Urothelium cell line (cell line): ENCODE data around the gene CACNA1A.

Experiments used
- DNase-seq: peaks from one replicate; pipeline ENCODE4 v3.0.0; 2011; ENCODE audit warnings: low spot score, mixed read lengths
- FAIRE-seq: peaks from 2 replicates; lab custom pipeline; 2011; peaks lifted over from hg19 to GRCh38; lab: Jason Lieb, UNC

Gene CACNA1A

DNA sequence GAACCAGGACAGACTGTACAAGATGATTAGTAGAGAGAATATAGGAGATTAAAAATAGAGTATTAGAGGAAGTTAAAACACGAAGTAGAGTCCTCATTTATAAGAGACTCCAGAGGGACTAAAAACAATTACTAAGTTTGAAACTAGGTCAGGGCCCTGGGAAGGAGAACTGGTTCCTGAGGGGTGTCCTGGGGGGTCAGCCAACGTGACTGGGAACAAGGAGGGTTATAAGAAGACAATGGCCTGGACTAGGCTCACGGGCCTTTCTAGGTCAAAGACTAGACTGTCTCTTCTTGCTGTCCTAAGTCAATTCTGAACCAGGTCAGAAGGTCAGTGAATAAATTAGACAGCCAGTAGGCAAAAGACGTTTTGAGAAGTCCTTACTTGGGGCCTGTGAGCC, 190.8 kb downstream of the CACNA1A start:
- FAIRE-seq (no peak), DNase-seq (no peak)

DNA sequence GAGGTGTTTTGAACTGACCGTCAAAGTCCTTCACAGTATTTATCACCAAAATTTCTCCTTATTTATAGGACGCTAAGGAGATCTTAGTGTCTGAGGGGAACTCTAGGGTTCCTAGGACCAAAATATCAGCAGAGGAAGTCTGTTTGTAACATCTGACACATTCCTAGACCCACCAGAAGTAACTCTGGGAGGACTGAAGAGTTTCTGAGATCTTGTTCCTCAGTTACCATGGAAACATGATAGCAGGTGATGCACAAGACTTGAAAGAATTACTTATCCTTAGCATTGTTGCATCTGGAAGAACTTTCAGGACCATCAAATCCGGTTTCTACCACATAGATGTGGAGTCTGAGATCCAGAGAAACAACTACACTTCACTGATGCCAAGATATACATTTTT, 191.5 kb downstream of the CACNA1A start:
- FAIRE-seq: no peak
- DNase-seq: no peak

DNA sequence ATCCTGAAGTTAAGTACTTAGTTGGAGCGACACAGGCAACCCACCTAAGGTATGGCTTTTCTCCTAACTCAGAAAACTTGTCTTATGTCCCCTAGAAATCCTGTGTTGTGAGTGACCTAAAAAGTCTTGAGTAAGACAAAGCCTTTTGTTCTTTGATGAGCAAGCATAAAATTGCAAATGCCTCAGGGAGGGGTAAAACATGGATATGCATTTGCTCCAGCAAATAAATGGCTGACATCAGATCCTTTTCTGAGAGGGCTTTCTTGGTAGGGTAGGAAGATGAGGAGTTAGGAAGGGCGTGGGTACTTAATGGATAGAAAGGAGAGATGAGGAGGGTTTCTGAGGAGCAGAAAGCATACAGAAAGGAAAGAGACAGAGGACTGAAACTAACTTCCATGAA, 192.4 kb downstream of the CACNA1A start:
- DNase-seq: no peak
- FAIRE-seq: no peak

DNA sequence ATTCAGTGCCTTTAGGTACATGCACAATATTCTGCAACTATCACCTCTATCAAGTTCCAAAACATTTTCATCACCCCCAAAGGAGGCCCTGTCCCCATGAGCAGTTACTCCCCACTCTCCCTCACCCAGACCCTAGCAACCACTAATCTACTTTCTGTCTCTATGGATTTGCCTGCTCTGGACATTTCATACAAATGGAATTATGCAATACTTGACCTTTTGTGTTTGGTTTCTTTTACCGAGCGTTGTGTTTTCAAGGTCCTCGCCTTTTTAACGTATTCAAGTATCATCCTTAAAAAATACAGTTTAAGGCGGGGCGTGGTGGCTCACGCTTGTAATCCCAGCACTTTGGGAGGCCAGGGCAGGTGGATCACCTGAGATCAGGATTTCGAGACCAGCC, 196.4 kb downstream of the CACNA1A start:
- DNase-seq: no peak
- no peak for FAIRE-seq

DNA sequence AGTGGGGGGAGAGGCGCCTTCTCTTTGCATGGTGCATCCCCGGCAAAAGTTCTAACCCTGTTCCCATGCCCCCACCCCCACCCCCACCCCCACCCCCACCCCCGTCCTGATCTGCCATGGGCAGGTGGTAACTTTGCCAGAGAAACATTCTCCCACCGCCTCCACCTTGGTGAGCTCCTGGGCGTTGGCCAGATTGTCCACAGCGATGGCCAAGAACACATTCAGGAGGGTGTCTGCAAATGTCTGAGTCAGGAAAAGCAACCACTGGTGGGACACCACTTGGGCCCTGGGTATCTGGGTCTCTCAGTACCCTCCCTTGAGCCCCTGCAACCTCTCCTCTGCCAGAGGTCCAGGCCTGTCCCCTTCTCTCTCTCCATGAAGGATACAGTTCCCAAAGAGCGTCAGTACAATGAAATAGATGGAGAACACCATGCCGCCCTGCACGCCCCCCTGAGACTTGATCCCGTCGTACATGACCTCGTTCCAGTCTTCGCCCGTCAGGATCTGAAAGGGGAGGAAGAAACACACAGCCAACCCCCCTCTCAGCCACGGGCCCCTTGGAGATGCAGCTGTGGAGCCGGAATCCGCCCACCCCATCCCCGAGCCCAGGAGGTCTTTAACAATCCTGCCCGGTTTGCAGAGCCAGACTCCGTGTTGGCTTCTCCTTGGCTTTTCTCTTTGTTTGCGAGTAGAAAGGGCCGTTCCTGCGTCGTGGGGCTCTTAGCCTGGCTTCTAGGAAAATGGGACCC, 202.7 kb downstream of the CACNA1A start:
- DNase-seq: no peak
- FAIRE-seq: no peak

DNA sequence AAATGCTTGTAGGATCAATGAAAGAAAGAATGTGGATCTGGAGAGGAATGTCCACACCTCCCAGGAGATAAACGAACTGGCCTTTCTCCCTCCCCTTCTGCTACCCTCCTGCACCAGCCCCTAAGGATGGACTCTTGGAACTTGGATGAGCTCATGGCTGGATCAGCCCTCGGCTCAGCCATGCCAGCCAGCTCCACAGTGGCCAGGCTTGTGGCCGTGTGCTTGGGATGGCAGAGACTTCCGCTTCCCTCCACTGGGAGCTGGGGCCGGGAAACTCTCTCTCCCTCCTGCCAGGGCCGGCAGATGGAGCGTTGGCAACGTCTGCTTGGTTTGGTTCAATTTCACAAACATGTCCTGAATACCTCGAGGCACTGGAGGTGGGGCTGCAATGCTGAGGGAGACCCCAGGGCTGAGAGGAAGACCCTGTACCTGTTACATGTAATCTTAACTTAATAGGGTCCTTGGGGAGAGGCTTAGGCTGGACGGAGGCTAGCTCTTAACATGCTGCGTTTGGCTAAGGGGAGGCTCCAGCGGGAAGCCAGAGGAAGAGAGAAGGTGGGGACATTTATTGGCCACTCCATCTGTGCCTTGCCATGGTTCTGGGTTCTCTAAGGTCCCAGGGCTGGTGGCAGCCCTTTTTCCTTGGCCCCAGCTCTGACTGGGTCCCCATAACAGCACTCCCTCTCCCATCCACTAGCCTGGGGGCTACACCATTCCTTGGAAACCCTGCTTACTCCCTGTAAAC, 203.6 kb downstream of the CACNA1A start:
- DNase-seq (no peak), FAIRE-seq (no peak)

DNA sequence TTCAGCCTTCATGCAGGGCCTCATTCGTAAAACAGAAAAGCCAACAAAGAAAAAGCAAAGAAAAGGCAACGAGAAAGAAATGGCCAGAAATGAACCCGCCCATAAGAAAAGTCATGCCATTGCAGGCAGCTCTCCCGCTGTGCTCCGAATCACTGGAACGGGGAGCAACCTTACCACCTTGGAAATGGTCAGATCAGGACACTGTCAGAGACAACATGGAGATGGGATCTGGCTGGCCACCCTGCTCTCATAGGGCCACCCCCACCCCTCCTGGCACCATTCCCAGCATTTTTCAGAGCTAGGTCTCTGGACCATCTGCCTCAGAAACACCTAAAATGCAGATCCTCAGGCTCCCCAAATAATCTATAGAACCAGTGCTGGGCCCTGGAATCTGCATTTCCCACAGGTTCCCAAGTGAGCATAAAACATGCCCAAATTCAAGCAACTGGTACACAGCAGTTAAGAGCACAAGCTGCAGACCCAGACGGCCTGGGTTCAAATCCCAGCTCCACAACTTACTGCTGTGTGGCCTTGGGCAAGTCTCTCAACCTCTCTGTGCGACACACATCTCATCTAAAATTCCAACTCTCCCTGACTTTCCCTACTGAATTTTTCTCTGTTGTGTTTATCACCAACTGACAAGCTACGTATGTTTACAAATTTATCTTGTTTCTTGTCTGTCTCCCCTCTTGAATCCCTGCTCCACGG, 204.5 kb downstream of the CACNA1A start:
- FAIRE-seq (no peak), DNase-seq (no peak)

DNA sequence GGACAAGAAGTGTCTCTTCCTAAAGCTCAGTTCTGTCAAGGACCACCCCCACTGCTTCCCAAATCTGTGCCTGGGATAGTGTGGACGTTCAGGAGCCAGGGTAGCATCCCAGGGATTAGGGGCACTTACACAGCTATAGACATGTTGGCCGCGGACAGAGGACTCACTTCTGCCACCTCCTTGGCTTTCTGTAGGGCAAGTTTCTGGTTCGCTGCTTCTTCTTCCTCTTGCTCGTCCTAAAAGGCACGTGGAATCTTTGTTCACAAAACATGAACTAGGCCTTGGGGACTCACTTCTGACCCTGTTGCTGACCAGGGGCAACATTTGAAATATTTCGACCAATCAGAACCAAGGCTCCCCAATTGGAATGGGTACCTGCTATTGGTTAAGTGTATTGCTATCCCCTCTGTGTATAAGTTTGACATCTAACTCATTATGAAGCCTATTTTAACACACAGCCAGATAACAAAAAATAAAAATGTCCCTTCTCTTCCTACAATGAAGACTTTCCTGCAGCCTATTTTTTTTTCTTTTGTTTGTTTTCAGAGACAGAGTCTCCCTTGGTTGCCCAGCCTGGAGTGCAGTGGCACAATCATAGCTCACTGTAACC, 205.8 kb downstream of the CACNA1A start:
- DNase-seq: no peak
- no peak for FAIRE-seq

DNA sequence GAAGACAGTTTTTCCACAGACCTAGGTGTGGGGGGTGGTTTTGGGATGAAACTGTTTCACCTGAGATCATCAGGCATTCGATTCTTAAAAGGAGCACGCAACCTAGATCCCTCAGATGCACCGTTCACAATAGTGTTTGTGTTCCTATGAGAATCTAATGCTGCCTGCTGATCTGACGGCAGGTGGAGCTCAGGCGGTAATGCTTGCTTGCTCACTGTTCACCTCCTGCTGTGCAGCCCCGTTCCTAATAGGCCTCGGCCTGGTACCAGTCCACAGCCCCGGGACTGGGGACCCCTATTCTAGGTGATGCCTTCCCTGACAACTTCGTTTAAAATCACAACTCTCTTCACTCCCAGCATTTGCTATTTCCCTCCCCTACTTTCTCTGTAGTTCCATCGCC, 206.4 kb downstream of the CACNA1A start:
- FAIRE-seq (no peak), DNase-seq (no peak)

DNA sequence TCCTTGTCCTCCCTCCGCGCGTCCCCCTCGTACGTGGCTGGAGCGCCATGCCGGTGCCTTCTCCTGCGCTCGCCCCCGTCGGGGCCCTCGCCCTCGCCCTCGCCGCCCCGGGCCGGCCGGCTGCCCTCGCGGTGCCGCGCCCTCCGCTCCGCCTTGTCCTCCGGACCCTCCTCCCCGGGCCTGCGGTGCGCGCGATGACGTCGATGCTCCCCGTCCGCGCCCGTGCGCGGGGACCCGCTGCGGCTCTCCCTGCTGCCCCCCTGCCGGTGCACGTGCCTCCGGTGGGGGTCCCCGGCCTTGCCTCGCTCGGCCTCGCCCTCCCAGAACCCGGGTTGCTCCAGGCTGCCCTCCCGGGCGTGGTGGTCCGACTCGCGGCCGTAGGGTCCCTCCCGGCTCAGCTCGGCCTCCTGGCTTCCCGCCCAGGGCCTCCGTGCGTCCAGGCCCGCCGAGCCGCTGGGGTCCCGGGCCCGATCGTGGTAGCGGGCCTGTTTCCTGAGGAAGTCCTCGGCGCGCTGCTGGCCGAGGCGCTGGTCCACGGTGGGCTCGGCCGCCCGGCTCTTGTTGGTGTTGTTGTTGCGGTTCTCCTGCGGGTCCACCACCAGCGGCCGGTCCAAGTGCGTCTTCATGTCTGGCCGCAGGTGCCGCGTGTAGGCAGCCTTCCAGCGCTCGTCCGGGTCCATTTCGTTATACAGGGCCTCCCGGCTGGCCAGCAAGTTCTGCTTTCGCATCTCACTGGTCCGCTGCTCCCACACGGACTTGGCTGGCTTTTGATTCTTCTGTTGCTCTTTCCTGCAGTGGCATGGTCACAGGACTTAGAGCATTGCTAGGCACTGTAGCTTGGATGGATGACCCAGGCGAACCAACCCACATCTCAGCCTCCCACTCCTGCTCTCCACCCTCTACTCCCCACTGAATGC, 207.5 kb downstream of the CACNA1A start:
- no peak for FAIRE-seq
- DNase-seq: no peak

DNA sequence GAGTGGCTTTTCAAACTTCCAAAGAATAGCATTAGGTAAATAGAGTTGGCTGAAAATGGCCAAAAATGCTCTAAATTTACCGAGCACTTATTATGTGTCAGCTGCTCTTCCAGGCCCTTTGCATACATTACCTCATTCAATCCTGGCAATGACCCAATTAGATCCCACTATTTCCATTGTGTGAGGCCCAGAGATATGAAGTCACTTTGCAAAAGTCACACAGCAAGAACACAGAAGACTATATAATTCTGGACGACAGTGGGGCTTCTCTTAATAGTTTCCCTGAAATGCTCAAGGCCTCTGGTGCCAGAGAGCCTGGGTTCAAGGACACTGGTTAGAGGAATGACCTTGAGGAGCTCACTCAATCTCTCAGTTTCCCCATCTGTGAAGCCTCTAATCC, 209.3 kb downstream of the CACNA1A start:
- FAIRE-seq (no peak), DNase-seq (no peak)

DNA sequence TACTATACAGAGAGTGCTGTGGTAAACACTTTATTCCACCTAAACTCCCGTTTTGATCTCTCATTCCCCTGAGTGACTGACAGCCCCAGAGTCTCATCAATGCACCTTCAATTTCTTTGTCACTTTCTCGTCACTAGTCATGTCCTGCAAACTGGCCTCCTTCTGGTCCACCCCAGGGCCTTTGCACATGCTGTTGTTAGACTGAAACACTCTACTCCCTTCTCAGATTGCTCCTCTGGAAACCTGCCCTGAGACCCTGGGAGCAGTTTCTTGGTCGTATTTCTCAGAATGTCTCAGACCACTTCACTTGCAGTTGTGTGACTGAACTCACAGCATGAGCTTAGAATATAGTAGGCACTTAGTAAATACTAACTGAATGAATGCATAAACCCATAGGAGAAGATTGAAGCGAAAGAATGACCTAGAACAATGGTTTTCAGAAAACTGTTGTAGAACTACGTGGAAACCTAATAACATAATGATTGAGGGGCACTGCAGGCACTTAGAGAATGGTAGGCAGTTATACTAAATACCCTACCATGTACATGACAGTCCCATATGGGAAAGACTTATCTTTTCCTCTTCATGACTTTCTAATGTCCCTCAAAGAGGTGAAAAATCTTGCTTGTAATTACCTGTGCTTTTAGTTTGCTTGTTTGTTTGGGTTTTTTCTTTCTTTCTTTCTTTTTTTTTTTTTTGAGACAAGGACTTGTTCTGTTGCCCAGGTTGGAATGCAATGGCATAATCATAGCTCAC, 211.3 kb downstream of the CACNA1A start:
- FAIRE-seq: no peak
- no peak for DNase-seq

DNA sequence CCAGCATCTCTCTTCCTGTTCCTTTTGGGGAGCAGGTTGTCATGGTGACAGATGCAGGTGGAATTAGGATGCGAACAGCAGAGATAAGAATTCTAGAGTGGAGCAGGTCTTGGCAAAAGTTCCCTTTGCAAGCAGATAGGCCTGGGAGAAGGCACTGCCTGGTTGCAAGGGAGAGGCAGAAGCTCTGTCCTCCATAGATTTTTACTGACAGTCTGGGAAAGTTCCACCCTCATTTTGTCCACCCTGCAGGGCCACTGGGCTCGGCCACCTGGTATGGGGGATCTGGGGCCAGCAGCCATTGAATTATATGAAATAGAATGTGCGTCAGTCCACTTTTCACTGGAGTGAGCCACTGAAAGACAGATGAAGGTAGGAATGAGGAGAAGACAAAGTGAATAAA, 214.4 kb downstream of the CACNA1A start:
- DNase-seq (no peak), FAIRE-seq (no peak)

DNA sequence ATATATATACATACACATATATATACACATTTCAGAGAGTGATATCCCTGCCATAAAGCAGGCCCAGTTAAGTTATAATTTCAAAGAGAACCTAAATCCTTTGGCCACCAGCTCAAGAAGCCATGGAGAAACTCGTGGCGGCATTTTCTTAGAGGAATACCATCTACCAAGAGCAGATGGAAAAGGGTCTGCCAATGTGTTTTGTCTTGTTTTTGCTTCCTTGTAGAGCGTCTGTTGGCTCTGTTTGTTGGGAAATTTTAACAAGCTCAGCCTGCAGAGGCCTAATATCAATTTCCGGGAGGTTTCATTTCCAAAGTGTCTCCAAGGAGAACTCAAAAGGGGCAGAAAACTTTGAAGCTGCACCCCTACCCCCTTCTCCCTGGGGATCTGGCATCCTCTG, 215.5 kb downstream of the CACNA1A start:
- no peak for FAIRE-seq
- no peak for DNase-seq

DNA sequence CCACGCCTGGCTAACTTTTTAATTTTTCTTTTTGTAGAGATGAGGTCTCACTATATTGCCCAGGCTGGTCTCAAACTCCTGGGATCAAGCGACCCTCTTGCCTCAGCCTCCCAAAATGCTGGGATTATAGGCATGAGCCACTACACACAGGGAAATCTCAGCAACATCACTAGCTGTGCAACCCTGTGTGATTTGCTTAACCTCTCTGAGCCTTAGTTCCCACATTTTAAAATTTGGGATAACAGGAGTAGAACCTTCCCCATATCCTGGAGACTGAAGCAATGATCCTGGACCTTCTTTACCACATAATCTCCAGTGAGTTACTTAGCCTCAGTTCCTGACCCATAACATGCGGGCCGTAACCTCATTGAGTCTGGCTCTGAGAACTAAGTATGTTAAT, 217.0 kb downstream of the CACNA1A start:
- DNase-seq (no peak), FAIRE-seq (no peak)

DNA sequence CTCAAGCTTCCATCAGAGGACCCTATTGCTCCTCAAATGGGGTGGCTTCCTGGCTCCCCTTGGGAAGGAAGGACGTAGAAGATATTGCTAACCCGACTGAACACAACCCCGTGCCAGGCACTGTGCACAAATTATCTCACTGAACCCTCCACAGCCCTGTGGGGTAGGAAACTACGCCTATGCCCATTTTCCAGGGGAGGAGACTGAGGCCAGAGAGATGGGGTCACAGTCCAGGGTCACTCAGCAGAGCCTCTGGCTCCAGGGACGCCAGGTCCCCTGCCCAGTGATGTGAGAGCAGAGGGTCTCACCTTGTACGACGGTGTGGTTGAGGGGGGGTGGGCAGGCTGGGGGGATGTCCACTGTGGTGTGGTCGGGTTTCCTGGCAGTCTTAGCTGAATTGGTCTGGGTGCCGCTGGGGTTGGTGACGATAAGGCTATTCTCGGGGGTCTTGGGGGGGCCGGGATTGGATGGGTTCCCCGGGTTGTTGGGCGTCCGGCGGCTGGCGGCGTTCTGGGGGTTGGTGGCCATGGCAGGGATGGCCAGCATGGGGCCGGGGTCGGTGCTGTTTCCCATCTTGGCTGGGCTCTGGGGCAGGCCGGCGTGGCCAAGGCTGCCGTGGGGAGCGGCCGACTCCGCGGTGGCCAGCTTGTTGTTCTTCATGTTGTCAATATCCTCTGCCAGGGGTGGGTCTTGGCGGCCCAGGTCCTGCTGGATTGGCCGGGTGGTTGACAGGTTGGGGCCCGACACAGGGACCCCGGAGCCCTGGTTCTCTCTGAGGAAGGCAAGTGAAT, 219.9 kb downstream of the CACNA1A start:
- DNase-seq (no peak), FAIRE-seq (no peak)

DNA sequence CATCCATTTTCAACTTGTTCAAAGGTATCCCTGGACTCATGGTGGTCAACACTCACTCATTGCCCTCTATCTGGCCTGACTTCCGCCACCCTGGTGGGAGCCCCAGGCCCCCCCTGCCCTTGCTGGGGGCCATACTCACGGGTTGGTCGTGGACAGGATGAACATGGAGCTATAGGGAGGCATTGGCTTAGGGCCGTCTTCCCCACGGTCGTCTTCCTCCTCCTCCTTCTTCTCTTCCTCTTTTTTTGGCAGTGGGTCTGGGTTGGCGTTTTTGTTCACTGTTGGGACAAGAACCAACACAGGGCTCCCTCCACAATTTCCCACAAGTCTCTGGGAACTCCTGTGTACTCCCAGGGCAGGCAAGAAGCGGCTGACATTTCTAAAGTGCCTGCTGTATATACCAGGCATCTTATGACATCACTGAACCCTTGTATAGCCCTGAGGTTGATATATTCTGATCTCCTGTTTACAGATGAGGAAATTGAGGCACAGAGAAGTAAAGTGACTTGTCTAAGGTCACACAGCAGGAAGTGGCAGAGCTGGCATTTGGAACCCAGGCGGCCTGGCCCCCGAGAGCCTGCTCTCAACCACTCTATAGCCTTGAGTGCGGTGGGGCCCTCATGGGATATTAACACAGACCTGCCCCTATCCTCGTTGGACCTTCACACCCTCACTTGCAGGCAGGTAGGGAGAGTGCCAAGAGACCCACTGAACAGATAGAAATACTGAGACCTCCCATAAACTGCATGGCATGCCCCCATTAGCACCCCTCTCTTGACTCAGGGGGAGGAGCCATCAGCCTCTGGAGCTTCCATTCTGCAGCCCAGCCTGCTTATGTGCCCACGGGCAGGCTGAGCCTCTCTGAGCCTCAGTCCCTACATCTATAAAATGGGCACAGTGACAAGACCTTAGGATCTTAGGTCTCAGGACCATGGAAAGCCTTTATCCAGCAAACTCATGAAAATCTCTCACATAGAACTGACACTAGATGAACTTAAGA, 221.1 kb downstream of the CACNA1A start:
- FAIRE-seq (no peak), DNase-seq (no peak)

DNA sequence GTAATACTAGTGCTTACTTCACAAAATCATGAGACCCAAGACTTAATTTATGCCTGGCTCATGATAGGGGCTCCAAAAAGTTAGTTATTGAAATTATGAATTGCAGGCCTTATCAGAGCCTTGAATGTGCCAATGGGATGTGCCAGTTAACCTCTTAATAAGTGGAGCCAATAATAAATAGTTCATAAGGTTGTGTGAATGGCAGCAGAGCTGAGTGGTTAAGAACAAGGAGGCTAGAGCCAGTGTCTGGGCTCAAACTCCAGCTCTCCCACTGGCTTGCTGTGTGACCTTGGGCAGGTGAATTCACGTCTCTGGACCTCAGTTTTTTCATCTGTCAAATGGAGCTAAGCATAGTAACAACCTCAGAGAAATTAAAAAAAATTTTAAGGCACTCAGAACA, 222.4 kb downstream of the CACNA1A start:
- DNase-seq (no peak), FAIRE-seq (no peak)
